ENCODE results near the gene TADA1.
A peak's percentile ranks its signal among the peaks of the same experiment; 100 is the strongest.
"Not testable (repeated sequence)": the region's sequence is repeated elsewhere in the genome, so short reads cannot be mapped to it uniquely, and the experiment has no call there.

The TADA1 gene

DNA sequence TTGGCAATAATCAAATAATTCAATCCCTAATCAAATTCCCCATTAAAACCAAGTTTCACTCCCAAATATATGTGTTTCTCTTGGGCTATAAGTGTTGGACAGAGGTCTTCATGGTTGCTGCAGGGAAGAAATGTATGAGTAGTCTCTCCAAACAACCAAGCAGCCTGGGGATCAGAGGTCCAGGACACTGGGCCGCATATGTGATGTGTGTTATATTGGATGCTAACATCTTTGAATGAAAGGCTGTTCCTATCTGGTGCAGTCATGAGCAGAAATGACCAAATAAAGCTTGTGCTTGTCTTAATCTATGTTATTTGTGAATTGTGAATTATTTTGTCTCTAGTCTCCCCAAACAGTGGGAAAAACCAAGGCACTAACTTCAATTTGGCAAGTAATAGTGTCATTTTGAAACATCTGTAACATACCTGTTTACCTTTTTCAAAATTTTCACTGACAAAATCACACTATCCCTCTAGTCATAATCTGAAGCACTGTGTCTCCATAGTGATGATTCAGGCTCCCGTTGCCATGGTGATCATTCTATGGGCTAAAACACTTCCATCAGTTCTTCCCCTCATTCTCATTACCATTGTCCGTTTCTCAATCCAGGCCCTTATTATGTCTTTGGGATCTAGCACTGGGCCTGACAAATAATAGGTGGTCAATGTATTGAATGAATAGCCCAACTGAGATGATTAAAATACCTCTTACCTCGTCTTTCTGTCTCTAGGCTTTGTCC, 12.5 kb upstream of the TADA1 start:
- DNase-seq, result no peak

DNA sequence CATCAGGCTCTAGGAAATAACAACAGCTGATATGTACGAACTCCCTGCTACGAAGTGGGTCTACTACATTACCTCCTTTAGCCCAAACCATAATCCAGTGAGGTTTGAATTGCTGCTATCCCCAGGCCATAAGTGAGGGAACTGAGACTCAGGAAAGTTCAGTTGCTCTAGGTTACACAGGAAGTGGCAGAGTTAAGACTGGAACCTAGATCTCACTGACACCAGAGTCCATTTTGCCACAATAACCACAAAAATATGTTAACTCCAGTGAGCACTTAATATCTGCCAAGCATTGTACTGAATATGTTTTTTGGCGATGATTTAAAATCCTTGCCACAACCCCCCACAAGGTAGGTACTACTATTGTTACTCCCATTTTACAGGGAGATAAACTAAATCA, 8.9 kb upstream of the TADA1 start:
- DNase-seq, result no peak

DNA sequence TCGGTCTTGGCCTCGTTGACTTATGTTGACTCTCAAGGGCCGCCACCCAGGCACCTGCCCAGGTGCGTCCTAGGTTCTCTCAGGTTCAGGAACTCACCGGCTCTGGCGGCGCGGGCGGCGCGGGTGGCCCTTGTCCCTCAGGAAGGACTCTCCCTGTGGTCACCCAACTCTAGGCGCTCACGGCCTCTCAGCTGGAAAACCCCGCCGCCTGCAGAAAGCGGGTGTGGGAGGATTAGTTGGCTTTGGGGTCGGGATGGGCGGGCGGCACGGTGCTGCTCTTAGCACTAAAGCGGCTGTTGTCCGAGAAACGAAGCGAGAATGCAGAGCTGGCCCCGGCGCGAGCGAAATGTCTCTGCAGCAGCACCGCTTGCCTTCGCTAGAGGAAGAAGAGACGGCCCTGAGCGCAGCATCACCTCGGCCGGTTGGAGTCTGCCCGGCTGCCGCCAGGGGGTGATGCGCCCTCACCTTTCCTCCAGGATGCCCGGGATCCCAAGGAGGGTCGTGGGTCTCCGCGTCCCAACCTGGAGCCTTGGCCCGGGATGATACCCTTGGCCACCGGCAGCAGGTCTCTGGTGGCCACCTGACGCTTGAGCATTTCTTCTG, 8.1 kb upstream of the TADA1 start:
- peak; percentile 27 for DNase-seq

DNA sequence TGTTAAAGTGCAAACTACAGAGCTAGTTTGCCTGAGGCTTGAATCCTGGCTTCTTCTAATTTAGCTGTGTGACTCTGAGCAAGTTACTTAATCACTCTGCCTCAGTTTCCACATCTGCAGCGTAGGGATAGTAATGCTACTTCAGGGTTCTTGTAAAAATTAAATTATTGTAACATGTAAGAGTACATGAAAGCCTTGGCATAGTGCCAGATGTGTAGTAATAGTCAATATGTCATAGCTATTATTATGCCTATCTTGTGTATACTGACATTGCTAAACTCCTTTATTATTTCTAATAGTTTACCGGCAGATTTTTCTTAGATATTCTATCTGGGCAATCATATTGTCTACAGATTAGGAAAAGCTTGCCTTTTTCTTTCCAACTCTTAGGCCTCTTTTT, 6.8 kb upstream of the TADA1 start:
- DNase-seq, result peak; percentile 67

DNA sequence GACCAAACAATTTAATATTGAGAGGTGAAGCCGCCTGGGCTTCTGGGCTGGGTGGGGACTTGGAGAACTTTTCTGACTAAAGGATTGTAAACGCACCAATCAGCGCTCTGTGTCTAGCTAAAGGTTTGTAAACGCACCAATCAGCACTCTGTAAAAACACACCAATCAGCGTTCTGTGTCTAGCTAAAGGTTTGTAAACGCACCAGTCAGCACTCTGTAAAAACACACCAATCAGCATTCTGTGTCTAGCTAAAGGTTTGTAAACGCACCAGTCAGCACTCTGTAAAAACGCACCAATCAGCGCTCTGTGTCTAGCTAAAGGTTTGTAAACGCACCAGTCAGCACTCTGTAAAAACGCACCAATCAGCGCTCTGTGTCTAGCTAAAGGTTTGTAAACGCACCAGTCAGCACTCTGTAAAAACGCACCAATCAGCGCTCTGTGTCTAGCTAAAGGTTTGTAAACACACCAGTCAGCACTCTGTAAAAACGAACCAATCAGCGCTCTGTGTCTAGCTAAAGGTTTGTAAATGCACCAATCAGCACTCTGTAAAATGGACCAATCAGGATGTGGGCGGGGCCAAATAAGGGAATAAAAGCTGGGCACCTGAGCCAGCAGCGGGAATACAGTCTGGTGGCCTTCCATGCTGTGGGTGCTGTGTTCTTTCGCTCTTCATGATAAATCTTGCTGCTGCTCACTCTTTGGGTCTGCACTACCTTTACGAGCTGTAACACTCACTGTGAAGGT, 2.3 kb upstream of the TADA1 start:
- not testable (repeated sequence) for DNase-seq

DNA sequence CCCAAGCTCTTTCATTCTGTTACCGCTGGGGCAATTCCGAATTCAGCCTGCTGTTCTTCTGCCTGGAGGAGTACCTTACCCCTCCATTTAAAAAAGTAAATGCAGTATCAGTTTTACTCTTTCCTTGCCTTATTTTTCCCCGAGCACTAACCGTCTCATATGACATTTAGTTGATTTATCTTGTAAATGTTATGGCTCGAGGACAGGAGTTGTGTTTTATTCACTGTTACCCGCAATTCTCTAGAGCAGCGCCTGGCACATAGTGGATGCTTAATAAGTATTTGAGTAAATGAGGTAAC, 425 bp upstream of the TADA1 start:
- no peak for DNase-seq

DNA sequence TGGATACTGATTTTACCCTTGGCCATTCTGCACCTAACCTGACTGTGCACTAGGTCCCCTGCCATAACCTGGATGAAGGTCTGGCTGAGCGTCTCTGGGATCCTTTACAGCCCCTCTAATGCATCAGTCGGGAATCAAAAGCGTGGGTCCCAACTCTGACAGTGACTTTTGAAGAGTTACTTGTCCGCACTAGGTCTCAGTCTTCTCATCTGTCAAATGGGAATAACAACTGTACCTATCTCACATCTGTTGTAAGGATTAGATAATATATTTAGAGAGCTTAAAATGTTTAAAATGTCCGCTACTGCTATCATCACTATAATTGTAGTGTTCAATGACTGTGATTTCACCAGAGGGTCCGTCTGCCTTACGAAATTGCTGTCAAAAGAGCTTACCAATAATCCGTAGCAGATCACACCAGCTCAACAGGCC, 746 bp downstream of the TADA1 start:
- DNase-seq, result no peak

DNA sequence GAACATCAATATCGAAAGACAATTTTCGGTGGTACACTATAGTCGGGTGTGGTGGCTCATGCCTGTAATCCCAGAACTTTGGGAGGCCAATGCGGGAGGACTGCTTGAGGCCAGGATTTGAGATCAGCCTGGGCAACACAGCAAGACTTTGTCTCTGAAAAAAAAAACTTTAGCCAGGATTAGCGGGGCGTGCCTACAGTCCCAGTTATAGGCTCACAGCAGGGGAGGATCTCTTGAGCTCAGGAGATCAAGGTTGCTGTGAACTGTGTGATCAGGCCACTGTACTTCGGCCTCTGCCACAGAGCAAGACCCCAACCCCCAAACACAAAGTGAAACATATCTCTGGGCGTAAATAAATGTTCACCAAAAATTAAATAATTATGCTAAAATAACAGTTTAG, 1.6 kb downstream of the TADA1 start:
- peak; percentile 85 for DNase-seq

DNA sequence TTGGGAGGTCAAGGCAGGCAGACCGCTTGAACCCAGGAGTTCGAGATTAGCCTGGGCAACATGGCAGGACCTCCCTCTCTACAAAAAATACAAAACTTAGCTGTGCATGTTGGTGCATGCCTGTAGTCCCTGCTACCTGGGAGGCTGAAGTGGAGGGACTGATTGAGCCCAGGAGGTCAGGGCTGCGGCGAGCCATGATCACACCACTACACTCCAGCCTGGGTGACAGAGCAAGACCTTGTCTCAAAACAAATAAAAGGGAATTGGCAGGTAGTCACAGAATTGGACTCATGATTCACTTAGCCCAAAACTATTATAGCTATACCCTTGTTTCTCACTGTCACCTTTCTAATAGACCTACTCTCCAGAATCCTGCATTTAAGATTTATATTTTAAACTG, 5.5 kb downstream of the TADA1 start:
- no peak for DNase-seq

DNA sequence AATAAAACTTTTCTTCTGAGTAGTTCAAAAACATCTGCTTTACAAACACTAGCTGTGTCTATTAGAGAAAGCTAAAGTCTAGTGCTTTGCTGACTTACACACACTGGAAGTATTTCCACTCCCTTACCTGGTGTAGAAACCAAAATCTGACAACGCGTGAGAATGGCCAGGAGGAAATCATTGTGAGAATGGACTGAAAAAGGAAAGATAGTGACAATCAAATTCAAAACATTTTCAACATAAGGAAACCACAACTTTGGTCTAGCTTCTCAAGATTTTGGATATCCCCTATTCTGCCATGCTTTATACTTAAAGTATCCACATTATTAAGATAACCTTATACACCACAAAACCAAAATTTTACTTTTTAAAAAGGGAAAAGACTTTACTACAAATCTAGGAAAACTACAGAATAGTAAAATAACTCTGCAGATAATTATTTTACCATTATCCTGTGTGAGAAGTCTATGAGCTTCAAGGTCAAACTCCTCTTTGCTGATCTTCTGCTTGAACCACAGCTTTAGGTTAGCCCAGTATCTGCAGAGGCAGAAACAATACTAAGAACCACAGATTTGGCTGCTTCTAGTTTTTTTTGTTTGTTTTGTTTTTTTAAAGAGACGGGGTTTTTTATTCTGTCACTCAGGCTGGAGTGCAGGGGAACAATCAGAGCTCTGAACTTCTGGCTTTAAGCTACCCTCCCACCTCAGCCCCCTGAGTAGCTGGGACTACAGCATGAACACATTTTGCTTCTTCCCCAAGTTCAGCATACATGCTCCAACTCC, 6.6 kb downstream of the TADA1 start:
- no peak for DNase-seq

DNA sequence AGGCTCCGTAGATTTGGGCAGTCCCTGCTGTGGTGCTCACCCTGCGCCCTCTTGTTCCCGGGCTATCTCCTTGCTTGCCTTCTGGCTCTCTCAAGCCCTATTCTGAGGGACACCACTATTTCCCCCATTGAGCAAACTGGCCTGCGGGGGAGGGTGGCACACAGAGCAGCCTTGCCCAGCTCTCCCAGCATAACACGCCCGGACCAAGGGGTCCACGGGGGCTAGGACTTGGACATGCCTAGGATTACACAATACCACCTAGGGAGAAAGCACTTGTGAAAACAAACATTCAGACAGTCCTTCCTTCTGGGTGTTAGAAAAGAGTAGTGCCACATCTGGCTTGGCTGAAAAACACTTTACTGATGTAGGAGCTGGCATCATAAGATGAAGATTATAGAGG, 7.4 kb downstream of the TADA1 start:
- no peak for DNase-seq

DNA sequence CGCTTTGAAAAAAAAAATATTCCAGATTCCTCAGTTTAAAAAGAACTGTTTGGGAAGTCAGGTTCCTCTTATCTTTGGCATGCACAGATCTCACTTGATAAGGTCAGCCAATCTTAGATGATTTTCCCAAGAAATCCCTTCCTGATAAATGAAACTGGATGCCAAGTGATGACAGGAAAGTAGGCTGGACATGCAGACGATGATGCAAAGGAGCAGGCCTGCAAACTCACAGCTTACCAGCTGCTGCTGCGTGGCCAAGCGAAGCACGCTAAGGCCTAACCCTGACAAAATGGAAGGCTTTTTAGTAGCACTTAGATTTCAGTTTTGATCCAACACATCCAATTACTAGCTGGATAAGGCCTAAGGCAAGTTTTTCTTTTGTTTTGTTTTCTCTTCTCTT, 10.1 kb downstream of the TADA1 start:
- no peak for DNase-seq

DNA sequence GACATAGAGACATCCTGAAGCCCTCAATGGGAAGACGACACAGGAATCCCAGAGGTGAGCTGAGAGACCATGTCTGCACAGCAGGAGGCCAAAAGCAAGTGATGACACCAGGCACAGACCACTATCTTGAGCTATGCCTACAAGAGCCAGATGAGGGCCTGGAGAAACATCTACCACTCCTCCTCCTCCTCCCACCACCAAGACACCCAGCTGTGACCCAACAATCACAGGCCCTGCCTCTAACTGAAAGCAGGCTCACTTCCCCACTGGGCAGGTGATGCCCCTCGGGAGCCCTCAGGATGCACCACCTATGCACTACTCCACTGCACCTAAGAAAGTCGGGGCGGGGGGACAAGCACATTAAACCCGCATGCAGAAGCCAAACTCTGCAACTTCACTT, 16.5 kb downstream of the TADA1 start:
- DNase-seq, result no peak

DNA sequence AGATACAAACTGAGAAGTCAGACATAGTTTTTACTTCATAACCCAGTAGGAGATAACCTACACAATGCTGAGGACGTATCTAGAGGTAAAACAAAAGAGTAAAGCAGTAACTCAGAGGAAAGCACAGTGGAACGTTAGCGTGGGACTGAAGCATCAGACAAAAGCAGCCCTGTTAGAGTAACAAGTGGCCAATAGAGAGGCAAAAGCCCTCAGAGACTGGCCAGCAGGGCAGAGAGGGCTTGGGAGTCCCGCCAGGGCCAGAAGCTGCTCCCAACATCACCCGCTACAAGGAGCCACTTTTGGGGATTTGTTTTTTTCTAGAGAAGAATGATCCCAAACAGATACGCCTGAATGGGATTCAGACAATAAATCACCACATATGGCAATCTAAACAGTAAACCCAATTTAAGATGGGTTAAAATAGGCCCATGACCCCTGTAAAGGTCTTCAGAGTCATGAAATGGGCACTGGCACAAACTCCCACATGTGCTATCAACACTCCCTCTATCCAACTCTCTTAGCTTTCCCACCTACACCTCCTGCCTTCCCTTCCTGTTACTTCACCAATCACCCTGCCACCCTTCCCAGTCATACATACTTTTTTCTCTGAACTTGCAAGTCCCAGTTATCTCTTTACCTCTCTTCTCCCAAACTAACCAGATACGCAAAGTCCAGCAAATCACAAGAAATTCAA, 17.2 kb downstream of the TADA1 start:
- DNase-seq, result no peak

DNA sequence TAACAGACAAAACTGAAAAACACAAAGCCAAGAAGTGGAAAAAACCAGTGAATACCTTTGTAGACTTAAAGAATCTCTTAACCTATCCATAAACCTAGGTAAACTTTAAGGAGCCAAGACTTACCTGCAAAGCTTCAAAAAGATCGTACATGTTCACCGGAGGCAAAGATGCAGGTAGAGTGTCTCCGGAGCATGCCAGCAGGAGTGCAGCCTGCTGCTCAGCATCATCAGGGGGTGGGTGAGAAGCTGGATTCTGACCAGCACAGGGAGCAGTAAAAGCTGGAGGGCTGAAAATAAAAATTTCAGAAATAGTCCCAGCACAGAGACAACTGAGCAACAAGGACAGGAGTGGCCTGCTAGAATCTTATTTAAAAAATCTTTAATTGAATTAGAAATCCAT, 18.1 kb downstream of the TADA1 start:
- DNase-seq, result no peak

DNA sequence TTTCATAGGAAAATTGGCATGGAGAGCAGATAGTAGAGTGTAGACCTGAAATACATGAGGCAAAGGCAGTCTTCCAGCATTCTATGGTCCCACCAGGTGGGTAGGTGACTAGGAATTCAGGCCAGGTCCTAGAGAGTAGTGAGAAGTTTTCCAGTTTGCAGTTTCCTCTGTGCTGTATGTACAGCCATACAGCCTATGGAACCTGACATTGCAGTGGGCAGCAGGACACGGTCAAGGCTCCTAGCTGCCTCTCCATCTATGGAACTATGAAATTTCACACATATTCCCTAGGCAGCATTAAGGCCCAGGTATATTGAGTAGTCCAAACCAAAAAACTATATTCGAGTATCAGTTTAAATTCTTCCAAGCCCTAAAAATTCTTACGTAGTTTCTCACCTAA, 20.5 kb downstream of the TADA1 start:
- no peak for DNase-seq

DNA sequence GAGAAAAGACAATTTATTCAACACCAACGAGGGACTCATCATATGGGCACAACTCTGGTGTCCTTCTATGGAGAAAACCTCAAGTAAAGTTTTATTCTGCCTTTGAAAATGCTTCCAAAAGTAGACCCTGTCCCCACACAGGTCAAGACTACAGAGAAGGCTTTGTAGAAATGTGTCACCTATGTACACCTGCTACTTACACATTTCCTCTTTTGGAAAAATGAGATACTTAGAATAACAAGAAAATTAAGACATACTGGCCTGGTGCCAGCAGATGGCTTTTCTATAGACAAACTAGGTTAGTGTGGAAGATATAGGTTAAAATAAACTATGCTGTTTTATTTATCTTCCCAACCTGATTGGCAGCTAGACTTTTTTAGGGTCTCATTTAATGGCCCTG, 23.1 kb downstream of the TADA1 start:
- no peak for DNase-seq

DNA sequence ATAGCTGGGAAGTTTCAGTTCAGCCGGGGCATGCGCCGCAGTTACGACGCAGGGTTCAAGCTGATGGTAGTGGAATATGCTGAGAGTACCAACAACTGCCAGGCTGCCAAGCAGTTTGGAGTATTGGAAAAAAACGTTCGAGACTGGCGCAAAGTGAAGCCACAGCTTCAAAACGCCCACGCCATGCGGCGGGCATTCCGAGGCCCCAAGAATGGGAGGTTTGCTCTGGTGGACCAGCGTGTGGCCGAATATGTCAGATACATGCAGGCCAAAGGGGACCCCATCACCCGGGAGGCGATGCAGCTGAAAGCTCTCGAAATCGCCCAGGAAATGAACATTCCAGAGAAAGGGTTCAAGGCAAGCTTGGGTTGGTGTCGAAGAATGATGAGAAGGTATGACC, 26.9 kb downstream of the TADA1 start:
- no peak for DNase-seq

DNA sequence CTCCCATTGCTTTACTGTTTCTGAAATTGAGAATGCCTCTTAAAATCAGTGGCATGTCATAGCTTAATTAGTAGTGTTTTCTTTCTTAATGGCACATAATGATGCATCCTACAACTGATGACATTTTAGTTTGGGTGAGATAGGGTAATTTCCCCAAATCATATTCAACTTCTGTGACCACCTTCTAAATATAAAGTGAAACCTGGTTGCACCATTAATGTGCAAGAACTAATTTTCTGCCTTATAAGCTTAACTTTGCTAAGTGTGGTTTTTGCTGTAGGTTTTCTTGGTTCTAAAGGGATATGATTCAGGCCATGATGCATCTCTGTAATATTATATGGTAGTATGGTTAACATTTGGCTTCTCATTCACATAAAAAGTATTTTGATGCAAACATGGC, 27.9 kb downstream of the TADA1 start:
- no peak for DNase-seq

DNA sequence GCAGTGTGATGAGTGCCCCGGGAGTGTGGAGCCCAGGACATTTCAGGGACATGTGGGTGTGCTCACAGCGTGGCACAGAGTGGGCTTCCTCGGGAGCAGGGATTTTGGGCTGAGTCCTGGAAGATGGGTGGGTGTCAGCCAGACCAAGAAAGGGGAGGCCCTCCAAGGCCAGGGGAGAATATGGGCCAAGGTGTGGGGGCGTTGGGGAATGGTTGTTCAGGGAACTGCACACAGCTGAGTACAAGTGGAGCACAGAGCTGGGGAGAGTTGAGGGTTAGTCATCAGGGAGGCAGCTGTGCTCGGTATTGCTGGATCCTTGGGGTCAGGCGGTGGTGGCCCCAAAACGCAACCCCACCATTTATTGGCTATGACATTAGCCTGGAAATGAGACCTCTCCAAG, 31.3 kb downstream of the TADA1 start:
- no peak for DNase-seq

DNA sequence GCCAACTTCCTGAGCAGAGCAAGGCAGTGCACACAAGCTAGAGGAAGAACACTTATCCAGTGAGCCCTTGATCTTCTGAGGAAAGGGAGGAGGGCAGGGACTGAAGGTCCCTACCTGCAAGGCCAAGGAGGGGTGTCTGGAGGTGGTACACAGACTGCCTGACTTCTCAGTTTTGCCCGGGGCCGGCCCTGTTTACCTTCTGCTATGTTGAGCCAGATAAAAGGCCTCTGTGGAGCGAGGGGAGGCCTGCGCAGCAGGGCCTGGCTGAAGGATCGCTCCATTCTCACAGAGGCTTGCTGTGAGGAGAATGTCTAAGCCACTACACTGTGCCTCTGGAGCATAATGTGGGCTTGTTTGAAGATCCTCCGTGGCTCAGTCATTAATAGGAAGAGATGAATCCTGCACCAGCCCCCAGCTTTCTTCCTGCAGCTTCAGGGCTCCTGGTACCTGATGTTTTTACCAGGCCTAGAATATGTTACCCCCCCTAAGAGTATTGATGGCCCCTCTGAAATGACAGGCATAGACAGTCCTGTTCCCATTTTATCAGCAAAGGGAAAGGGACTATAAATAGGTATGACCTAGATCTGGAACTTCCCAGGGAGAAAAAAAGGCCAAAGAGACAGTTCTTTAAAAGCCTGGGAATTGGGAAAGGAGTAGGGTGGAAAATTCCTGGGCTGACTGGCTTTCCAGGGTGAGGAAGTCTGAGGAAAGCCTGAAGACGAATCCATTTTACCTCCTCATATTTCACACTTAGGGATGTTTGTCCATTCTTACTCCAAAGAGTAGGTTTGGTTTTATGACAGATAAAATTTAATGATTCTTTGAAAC, 32.1 kb downstream of the TADA1 start:
- DNase-seq, result no peak

DNA sequence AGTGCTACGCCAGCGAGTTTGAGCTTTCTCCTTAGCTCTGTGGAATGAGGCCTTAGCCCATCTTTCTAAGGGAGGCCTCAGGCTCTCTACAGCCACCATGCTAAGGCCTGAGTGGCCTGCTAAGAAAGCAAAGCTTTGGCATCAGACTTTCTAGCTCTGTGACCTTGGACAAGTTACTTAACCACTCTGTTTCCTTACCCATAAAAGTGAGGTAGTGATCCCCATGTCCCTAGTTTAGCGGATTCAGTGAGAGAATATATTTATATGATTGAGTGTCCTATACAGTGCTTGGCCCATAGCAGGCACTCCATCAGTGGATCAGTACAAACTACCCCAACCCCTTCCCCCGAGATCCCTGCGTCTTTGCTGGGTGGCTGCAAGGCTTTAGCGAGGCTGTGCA, 32.7 kb downstream of the TADA1 start:
- DNase-seq, result no peak
